Lung (tissue), 12 donors: Measurements from ENCODE around the gene RAPGEF1. TPM values are rescaled to one million over a fixed set of nuclear protein-coding genes. Genes with fewer than 3 reads are reported as not detected.
A peak's percentile ranks its signal among the peaks of the same experiment; 100 is the strongest.
"Not testable (repeated sequence)": the region's sequence is repeated elsewhere in the genome, so short reads cannot be mapped to it uniquely, and the experiment has no call there.

Source experiments
- ATAC-seq: fragments of 200-7000 bp; cut with Tn5 transposase; one replicate; pipeline ENCODE4 v1.9.1; 2020; ENCODE audit warnings: moderate number of reproducible peaks; ENCODE audit not compliant: insufficient read depth, low FRiP score
- DNase-seq, 3 donors: peaks; one replicate each; pipeline ENCODE4 v3.0.0-alpha.2; 2013 to 2017
- H3K27ac ChIP-seq, 2 donors: one replicate each; pipeline ENCODE4 v1.5.1; 2013; ENCODE audit warnings: mild to moderate bottlenecking in 2 of 2, moderate library complexity in 2 of 2, control low read depth in 1 of 2, inconsistent platforms in 1 of 2, low read depth in 1 of 2, low read length in 1 of 2
- H3K27me3 ChIP-seq, 3 donors: one replicate each; pipeline ENCODE4 v1.5.1; 2013; ENCODE audit warnings: low read length in 2 of 3; ENCODE audit not compliant: control insufficient read depth in 3 of 3, insufficient read depth in 3 of 3
- H3K36me3 ChIP-seq, 4 donors: one replicate each; pipeline ENCODE4 v1.5.1; 2013; ENCODE audit warnings: low read length in 4 of 4, mild to moderate bottlenecking in 1 of 4, moderate library complexity in 1 of 4; ENCODE audit not compliant: control insufficient read depth in 4 of 4, insufficient read depth in 4 of 4
- H3K4me1 ChIP-seq, 5 donors: one replicate each; pipeline ENCODE4 v1.5.1; 2013; ENCODE audit warnings: low read length in 5 of 5, mild to moderate bottlenecking in 2 of 5, moderate library complexity in 1 of 5; ENCODE audit not compliant: control insufficient read depth in 5 of 5, insufficient read depth in 5 of 5
- H3K4me3 ChIP-seq: one replicate; pipeline ENCODE4 v1.5.1; 2013; ENCODE audit warnings: mild to moderate bottlenecking, control low read depth, moderate library complexity
- H3K9ac ChIP-seq, 2 donors: one replicate each; pipeline ENCODE4 v1.5.1; 2013; ENCODE audit warnings: low read length in 2 of 2, control low read depth in 1 of 2; ENCODE audit not compliant: insufficient read depth in 1 of 2
- H3K9me3 ChIP-seq, 4 donors: one replicate each; pipeline ENCODE4 v1.5.1; 2013; ENCODE audit warnings: low read length in 3 of 4, mild to moderate bottlenecking in 1 of 4, moderate library complexity in 1 of 4; ENCODE audit not compliant: control insufficient read depth in 4 of 4, insufficient read depth in 3 of 4
- WGBS, 2 donors: extraction: QIAGEN DNeasy Blood & Tissue Kit; methylation state at CpG; one replicate each; pipeline ENCODE4 v1.1.7; 2013; 5-methylcytosine and 5-hydroxymethylcytosine counted together
- polyA plus RNA-seq, 2 donors: library from polyadenylated mRNA; stranded (reverse); fragments of 200-250 nt; gene quantifications; one replicate each; pipeline ENCODE4 v1.2.1, GENCODE V29; 2013
- total RNA-seq, 2 donors: library from RNA; depleted of rRNA in 1 of 2; stranded (reverse); fragments of >200 nt in 1 of 2; gene quantifications; one replicate each; pipeline ENCODE4 v1.2.1, GENCODE V29; 2014 to 2021
- TF ChIP-seq, protein P1 (sequence below): IDR thresholded peaks from 2 replicates; pipeline ENCODE4 v1.5.1; 2012; ENCODE audit warnings: mild to moderate bottlenecking; ENCODE audit errors: control extremely low read depth, extremely low read depth
- donor health status: control.
- donor health status: control.
- donor health status: Bipolar disorder and iron deficiency.
- donor health status: healthy.
- donor health status: DM: yes; HTN: yes; CAD: no.

The RAPGEF1 gene
- total and polyA plus RNA-seq, 4 donors = 38.9 to 134 (median 55.1) TPM

DNA sequence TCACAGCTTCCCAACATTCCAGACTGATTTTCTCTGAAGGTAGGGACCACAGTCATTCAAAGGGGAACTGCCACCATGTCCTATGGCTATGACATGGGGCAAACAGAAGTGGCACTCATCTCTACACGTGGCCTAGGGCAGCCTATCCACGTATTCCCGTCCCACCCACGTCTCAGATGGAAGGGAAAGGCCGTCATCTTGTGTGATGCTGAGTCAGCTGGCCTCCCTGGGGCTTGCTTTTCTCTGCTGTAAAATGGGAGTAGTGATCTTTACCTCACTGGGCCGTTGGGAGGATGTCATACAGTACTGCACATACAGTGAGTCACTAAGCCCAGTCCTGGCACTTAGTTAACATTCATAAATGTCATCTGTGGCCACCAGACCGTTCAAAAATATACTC lies 72.3 kb downstream of the RAPGEF1 start:
- Histone ChIP-seq H3K4me1 (peaks cover 5 to 34% (median 30%) of the 10 kb centered on the region in 5 donors), H3K27ac (peak overlapping the region; percentile 63 to 68), H3K9ac (no peak overlapping the region), H3K9me3 (no peaks in the 10 kb centered on the region), H3K4me3 (no peak overlapping the region), H3K27me3 (no peaks in the 10 kb centered on the region), H3K36me3 (no peaks in the 10 kb centered on the region)
- DNase-seq = no peak
- TF ChIP-seq, protein P1, sequence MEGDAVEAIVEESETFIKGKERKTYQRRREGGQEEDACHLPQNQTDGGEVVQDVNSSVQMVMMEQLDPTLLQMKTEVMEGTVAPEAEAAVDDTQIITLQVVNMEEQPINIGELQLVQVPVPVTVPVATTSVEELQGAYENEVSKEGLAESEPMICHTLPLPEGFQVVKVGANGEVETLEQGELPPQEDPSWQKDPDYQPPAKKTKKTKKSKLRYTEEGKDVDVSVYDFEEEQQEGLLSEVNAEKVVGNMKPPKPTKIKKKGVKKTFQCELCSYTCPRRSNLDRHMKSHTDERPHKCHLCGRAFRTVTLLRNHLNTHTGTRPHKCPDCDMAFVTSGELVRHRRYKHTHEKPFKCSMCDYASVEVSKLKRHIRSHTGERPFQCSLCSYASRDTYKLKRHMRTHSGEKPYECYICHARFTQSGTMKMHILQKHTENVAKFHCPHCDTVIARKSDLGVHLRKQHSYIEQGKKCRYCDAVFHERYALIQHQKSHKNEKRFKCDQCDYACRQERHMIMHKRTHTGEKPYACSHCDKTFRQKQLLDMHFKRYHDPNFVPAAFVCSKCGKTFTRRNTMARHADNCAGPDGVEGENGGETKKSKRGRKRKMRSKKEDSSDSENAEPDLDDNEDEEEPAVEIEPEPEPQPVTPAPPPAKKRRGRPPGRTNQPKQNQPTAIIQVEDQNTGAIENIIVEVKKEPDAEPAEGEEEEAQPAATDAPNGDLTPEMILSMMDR = no peak
- ATAC-seq = no peak
- WGBS, 2 donors = 75 to 82% methylated on average over 7 of the region's 7 CpGs

DNA sequence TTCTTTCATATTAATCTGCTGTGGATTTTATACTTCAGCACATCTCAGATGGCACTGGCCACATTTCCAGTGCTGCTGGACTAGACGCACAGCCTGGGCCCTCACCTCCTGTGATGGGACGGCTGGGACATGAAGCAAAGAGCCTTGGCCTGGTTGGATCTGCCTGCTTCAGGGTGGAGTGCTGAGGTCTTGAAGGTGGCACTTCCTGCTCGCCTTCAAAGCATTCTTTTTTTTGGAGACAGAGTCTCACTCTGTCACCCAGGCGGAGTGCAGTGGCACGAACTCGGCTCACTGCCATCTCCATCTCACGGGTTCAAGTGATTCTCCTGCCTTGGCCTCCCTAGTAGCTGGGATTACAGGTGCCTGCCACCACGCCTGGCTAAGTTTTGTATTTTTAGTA lies 73.1 kb downstream of the RAPGEF1 start:
- Histone ChIP-seq H3K27me3 (no peaks in the 10 kb centered on the region), H3K36me3 (no peaks in the 10 kb centered on the region), H3K4me1 (peaks cover 5 to 31% (median 30%) of the 10 kb centered on the region in 5 donors), H3K9ac (no peak overlapping the region), H3K4me3 (no peak overlapping the region), H3K9me3 (no peaks in the 10 kb centered on the region), H3K27ac (no peak overlapping the region)
- DNase-seq = no peak
- TF ChIP-seq, protein P1 = no peak
- 89 to 90% methylated on average over 8 of the region's 8 CpGs for WGBS, 2 donors
- no peak for ATAC-seq

DNA sequence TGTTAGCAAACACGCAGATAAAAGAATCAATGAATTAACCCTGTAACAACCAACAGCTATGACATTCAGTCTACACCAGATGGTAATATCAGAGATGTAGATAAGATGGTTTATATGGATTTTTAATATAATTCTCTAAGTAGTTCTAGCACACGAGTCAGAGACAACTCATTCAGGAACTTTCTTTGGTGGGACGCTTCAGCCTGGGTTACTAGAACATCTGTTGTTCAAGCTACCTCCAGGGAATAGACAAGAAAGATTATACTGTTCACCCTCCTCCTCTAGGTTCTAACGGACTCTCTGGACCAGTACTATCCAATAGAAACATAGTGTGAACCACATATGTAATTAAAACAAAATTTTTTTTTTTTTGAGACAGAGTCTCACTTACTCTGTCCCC lies 73.8 kb downstream of the RAPGEF1 start:
- H3K4me1 ChIP-seq = peaks cover 2 to 33% (median 25%) of the 10 kb centered on the region in 5 donors
- no peak overlapping the region for H3K9ac ChIP-seq
- no peak overlapping the region for H3K4me3 ChIP-seq
- TF ChIP-seq, protein P1 = no peak
- no peaks in the 10 kb centered on the region for H3K36me3 ChIP-seq
- no peaks in the 10 kb centered on the region for H3K27me3 ChIP-seq
- no peak for DNase-seq
- ATAC-seq = no peak
- H3K9me3 ChIP-seq = no peaks in the 10 kb centered on the region
- H3K27ac ChIP-seq = no peak overlapping the region
- WGBS, 2 donors = 74 to 83% methylated on average over 4 of the region's 4 CpGs

DNA sequence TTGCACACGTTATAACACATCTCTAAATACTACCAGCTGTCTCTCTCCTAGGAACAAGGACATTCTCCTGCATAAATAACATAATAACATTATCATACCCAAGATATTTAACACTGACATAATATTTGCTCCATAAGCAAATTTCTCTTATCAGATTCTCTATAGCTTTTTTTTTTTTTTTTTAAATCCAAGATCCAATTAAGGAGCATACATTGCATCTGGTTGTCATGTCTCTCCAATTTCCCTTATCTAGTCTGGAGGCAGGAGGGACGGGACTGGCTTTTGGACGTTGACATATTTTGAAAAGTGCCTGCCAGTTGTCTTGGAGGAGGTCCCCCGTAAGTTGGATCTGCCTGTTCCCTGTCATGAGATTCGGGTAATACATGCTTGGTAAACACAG lies 76.6 kb downstream of the RAPGEF1 start:
- Histone ChIP-seq H3K4me1 (peaks cover 0 to 19% (median 7%) of the 10 kb centered on the region in 5 donors), H3K36me3 (no peaks in the 10 kb centered on the region), H3K9ac (no peak overlapping the region), H3K27ac (no peak overlapping the region), H3K27me3 (no peaks in the 10 kb centered on the region), H3K9me3 (no peaks in the 10 kb centered on the region), H3K4me3 (no peak overlapping the region)
- TF ChIP-seq, protein P1 = no peak
- no peak for DNase-seq
- ATAC-seq = no peak
- WGBS, 2 donors = 82 to 89% methylated on average over 5 of the region's 5 CpGs

DNA sequence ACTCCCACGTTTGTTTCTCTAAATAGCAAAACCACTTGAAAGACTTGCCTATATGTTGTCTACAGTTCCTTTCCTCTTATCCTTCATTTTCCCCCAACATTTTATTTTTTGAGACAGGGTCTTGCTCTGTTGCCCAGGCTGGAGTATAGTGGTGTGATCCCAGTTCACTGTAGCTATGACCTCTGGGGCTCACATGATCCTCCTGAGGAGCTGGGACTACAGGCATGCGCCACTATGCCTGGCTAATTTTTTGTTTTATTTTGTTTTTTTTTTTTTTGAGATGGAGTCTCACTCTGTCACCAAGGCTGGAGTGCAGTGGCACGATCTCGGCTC lies 77.6 kb downstream of the RAPGEF1 start:
- not testable (repeated sequence) for H3K36me3 ChIP-seq, H3K9me3 ChIP-seq, ATAC-seq, H3K4me3 ChIP-seq, H3K9ac ChIP-seq, DNase-seq, H3K27ac ChIP-seq, H3K27me3 ChIP-seq
- peaks cover 8 to 19% (median 17%) of the 10 kb centered on the region in 5 donors for H3K4me1 ChIP-seq
- WGBS, 2 donors = 79 to 86% methylated on average over 4 of the region's 4 CpGs
